MCF 10A (cell line): Measurements from ENCODE around the gene TMEM51. TPM values are rescaled to one million over a fixed set of nuclear protein-coding genes. Genes with fewer than 3 reads are reported as not detected.

ENCODE experiments used
- BruUV-seq: library from RNA; stranded (reverse); fragments of 400-500 nt; replicated peaks from 2 replicates; lab custom pipeline; 2021; lab: Mats Ljungman, UMichigan
- CTCF ChIA-PET: fragments of 300-600 bp; sonication (Branson Sonifier 250); formaldehyde crosslinking; extraction: SDS; loops from one replicate; lab custom pipeline; 2021; ENCODE audit warnings: antibody characterized with exemption, inconsistent platforms; lab: Yijun Ruan, JAX
- POLR2A ChIA-PET: fragments of 300-600, 350-650 bp; sonication (Branson Sonifier 250); formaldehyde crosslinking; extraction: SDS; loops from one replicate; lab custom pipeline; 2020; ENCODE audit warnings: antibody characterized with exemption, inconsistent platforms; lab: Yijun Ruan, JAX
- DNase-seq: peaks from one replicate; pipeline ENCODE4 v3.0.0-alpha.2; 2018; ENCODE audit not compliant: unreplicated experiment
- H3K27ac Mint-ChIP-seq: one replicate; pipeline ENCODE4 v1.8.0; 2022; ENCODE audit warnings: mild to moderate bottlenecking, low read depth, mixed read lengths; ENCODE audit not compliant: unreplicated experiment
- H3K27me3 Mint-ChIP-seq: one replicate; pipeline ENCODE4 v1.8.0; 2022; ENCODE audit warnings: mixed read lengths; ENCODE audit not compliant: insufficient read depth, unreplicated experiment
- H3K36me3 Mint-ChIP-seq: one replicate; pipeline ENCODE4 v1.8.0; 2022; ENCODE audit warnings: mild to moderate bottlenecking, moderate library complexity, mixed read lengths; ENCODE audit not compliant: insufficient read depth, unreplicated experiment
- H3K4me1 Mint-ChIP-seq: one replicate; pipeline ENCODE4 v1.8.0; 2022; ENCODE audit warnings: mixed read lengths; ENCODE audit not compliant: insufficient read depth, unreplicated experiment
- H3K4me3 Mint-ChIP-seq: one replicate; pipeline ENCODE4 v1.8.0; 2022; ENCODE audit warnings: mild to moderate bottlenecking, moderate library complexity, mixed read lengths; ENCODE audit not compliant: unreplicated experiment
- H3K9me3 Mint-ChIP-seq: one replicate; pipeline ENCODE4 v1.8.0; 2022; ENCODE audit warnings: mixed read lengths; ENCODE audit not compliant: unreplicated experiment
- intact Hi-C: fragments of 100-400 bp; cut with micrococcal nuclease; formaldehyde crosslinking; loops from 2 replicates; pipeline ENCODE4 v1.14.1; 2022
- total RNA-seq: library from RNA; stranded (reverse); gene quantifications from 2 replicates; pipeline ENCODE4 v1.2.3, GENCODE V29; 2022
- TF ChIP-seq, protein P1 (sequence below): fragments of 200-600 bp; IDR thresholded peaks from one replicate; pipeline ENCODE4 v1.8.0; 2022; ENCODE audit warnings: antibody characterized with exemption, mild to moderate bottlenecking; ENCODE audit not compliant: unreplicated experiment

TMEM51 gene
- total RNA-seq, 1 experiment from 2014 or later: 6.4 TPM

DNA sequence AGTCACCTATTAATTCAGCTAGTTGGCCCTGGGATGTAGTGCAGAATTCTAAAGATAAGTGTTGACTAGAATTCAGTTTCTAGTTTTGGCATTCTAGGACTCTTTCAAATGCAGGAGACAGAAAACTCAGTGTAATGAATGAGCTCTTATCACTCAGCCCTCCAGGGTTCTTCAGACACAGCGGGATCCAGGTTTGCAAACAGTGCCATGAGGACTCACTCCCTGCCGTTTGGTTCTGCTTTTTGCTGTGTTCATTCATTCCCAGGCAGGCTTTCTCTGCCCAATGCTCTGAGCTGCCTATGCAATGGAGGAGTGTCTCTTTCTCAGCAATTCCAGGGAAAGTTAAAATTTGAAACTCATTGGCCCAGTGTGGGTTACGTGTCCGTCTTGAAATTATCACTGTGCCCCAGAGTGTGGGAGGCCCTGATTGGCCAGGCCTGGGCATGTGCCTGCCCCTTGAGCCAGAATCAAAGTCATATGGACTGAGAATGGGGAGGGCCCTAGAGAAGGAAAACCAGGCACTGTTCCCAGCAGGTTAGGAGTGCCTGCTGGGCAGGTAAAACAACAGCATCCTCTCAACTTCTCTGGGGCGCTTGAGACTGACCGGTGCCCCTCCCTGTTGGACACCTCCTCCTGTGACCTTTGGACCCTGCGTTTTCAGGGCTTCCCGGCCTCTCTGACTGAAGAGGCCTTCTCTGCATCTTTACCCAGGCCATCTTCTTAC lies 43.4 kb downstream of the TMEM51 start:
- intact Hi-C loops: no loop called here
- Mint-ChIP-seq H3K4me3 (no peak overlapping the region), H3K27ac (no peak overlapping the region), H3K9me3 (no peaks in the 10 kb centered on the region), H3K36me3 (no peaks in the 10 kb centered on the region), H3K27me3 (no peaks in the 10 kb centered on the region), H3K4me1 (peaks cover 8% of the 10 kb centered on the region)
- no peak for DNase-seq
- TF ChIP-seq, protein P1, sequence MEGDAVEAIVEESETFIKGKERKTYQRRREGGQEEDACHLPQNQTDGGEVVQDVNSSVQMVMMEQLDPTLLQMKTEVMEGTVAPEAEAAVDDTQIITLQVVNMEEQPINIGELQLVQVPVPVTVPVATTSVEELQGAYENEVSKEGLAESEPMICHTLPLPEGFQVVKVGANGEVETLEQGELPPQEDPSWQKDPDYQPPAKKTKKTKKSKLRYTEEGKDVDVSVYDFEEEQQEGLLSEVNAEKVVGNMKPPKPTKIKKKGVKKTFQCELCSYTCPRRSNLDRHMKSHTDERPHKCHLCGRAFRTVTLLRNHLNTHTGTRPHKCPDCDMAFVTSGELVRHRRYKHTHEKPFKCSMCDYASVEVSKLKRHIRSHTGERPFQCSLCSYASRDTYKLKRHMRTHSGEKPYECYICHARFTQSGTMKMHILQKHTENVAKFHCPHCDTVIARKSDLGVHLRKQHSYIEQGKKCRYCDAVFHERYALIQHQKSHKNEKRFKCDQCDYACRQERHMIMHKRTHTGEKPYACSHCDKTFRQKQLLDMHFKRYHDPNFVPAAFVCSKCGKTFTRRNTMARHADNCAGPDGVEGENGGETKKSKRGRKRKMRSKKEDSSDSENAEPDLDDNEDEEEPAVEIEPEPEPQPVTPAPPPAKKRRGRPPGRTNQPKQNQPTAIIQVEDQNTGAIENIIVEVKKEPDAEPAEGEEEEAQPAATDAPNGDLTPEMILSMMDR: no peak
- no TSS peak for BruUV-seq
- ChIA-PET CTCF (interaction anchor here (1.0 to 2.3 kb wide), 2 partner anchors 69 to 75 kb away, joined by 3 to 5 read pairs; no protein-coding TSS in a partner anchor), POLR2A (interaction anchor here (0.9 kb wide), 1 partner anchor 44 kb away, joined by 5 read pairs; no protein-coding TSS in a partner anchor)

DNA sequence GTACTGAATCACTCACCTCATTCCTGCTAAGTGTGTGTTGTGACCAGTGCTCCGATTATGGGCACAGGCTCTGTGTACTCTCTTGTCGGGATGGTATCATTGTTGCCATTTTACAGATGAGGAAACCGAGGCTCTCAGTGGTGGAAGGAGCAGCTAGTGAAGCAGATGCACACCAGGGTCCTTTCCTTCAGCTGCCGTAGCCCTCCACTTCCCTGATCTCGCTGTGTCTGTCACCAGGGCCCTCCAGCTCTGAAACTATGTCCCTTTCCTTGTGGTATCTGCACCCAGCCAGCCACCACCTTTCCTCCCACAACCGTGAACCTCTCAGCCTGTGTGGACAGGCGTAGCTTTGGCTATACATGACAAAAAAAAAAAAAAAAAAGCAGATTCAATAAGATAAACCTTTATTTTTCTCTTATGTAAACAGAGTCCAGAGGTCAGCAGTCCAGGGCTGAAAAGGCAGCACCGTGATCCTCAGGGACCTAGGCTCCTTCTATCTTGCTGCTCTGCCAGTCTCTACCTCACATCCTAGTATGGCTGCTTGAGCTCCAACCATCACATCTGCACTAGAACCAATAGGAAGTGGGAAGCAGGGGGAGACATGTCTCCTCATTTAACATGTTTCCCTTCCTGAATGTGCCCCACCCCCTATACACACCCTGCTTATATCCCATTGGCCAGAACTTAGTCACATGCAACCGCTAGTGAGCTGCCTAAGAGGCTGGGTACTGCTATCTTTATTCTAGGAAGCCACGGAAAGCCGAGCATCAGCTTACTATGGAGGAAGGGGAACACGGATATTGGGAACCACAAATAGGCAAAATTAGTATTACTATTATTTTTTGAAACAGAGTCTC lies 44.3 kb downstream of the TMEM51 start:
- ChIA-PET POLR2A (no interaction called here), CTCF (no interaction called here)
- no peaks in the 10 kb centered on the region for H3K36me3 Mint-ChIP-seq
- no peak for DNase-seq
- no peaks in the 10 kb centered on the region for H3K9me3 Mint-ChIP-seq
- BruUV-seq: no TSS peak
- intact Hi-C loops: no loop called here
- H3K4me3 Mint-ChIP-seq: no peak overlapping the region
- no peak overlapping the region for H3K27ac Mint-ChIP-seq
- H3K4me1 Mint-ChIP-seq: peaks cover 8% of the 10 kb centered on the region
- TF ChIP-seq, protein P1: no peak
- no peaks in the 10 kb centered on the region for H3K27me3 Mint-ChIP-seq

DNA sequence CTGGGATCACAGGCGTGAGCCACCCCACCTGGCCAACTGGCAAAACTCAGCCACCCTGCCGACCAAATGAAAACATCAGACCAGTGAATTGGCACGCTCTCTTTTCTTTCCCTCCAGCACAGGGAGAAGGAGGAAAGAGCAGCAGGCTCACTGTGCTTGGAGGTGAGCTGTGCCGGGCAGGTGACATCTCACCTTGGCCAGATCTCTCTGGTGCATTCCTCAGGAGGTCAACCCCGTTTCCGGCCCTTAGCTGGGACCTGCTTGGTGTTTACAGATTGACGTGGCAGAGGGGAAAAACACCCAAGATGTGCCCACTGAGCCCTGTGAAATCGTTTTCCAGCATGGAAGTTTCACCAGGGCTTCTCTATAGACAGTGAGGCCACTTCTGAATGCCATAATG lies 45.1 kb downstream of the TMEM51 start:
- TF ChIP-seq, protein P1: no peak
- no peak overlapping the region for H3K4me3 Mint-ChIP-seq
- ChIA-PET CTCF (no interaction called here), POLR2A (no interaction called here)
- no peak overlapping the region for H3K27ac Mint-ChIP-seq
- no TSS peak for BruUV-seq
- peaks cover 8% of the 10 kb centered on the region for H3K4me1 Mint-ChIP-seq
- DNase-seq: no peak
- H3K36me3 Mint-ChIP-seq: no peaks in the 10 kb centered on the region
- intact Hi-C loops: no loop called here
- no peaks in the 10 kb centered on the region for H3K27me3 Mint-ChIP-seq
- H3K9me3 Mint-ChIP-seq: no peaks in the 10 kb centered on the region

DNA sequence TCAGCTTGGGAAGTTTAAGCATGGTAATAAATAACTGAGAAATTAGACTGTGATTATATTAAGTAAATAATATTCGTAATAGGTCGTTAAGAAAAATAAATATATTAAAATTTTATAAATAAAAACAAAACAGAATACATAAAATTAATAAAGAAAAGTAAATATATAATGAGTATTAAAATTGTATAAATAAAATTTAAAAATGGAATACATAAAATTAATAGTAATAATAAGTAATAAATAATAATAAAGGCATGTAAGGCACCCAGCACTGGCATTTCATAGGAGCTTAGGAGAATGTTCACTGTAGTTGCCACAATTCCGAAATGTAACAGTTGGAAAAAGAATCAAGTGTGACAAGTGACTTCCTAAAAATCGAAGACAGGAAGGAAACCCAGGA lies 47.7 kb downstream of the TMEM51 start:
- intact Hi-C loops: no loop called here
- TF ChIP-seq, protein P1: no peak
- H3K27me3 Mint-ChIP-seq: no peaks in the 10 kb centered on the region
- peaks cover 8% of the 10 kb centered on the region for H3K4me1 Mint-ChIP-seq
- DNase-seq: no peak
- H3K4me3 Mint-ChIP-seq: no peak overlapping the region
- no peaks in the 10 kb centered on the region for H3K36me3 Mint-ChIP-seq
- BruUV-seq: no TSS peak
- POLR2A ChIA-PET: interaction anchor here (0.9 to 1.5 kb wide), 3 partner anchors 22 to 49 kb away, joined by 3 to 4 read pairs (median 3); no protein-coding TSS in a partner anchor
- CTCF ChIA-PET: interaction anchor here (0.9 to 1.2 kb wide), 2 partner anchors 48 to 73 kb away, joined by 3 to 5 read pairs; no protein-coding TSS in a partner anchor
- no peak overlapping the region for H3K27ac Mint-ChIP-seq
- H3K9me3 Mint-ChIP-seq: no peaks in the 10 kb centered on the region
